Measurements from ENCODE around the gene IL2RA.

DNA sequence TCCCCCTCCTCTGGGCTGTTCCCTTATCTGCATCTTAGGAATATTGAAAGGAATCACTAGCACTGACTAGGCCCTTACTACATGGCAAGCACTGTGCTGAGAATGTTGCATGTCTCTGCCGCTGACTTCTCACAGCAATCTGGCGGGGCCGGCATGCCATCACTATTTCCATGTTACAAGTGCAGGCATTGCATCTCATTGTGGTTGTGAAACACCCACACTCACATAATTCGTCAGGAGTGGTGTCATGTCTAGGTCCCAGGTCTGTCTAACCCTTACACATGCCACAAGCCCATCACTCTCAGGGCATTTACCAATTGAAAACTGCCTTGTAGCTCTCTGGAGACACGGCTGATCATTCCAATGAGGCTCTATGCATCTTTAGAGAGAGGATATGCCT is 8.5 kb upstream of the IL2RA start:
- no peak for TF ChIP-seq ZFX (IDR thresholded peaks at IDR 0.05)
- no peak for TF ChIP-seq POLR2A (IDR thresholded peaks at IDR 0.05; ENCODE audit: borderline replicate concordance, extremely low read depth, insufficient read depth, insufficient read length)
- TF ChIP-seq EGR1 (IDR thresholded peaks at IDR 0.05; ENCODE audit: low read depth): no peak
- TF ChIP-seq POLR2AphosphoS5 (IDR thresholded peaks at IDR 0.05; ENCODE audit: low read depth, low read length): no peak
- TF ChIP-seq CTCF (IDR thresholded peaks at IDR 0.05 in 2 of 3, conservative IDR thresholded peaks at IDR 0.05 in 1 of 3; ENCODE audit: borderline replicate concordance in 1 of 3, insufficient read depth in 1 of 3, low read depth in 2 of 3, low read length in 2 of 3): no peak

All from HCT116 (cell line).